Measurements from ENCODE around the gene CLEC16A. TPM values are rescaled to one million over a fixed set of nuclear protein-coding genes. Genes with fewer than 3 reads are reported as not detected.

Gene CLEC16A
- total and polyA plus RNA-seq, 2 experiments from 2014 or later: 9.9 to 24.1 TPM

DNA sequence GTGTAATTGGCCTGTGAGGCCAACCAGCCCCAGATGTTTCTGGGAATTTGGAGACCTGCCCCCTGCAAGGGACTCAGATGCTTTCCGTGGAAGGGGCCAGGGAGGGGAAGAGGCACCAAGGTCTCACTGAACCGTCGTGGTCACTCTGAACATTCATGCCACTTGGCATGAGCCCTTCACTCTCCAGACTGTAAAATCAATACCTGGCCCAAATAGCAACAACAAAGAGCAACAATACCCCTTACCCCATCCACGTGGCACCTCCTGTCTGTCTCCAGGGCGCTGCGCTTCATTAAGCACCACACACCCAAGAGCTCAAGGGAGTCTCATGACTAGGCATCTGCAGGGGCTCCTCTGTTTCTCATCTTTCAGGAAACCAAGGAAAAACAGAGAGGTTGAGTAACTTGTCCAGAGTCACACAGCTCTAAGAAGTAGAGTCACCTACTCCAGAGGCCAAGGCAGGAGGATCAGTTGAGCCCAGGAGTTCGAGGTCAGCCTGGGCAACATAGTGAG is 258.8 kb downstream of the CLEC16A start:
- Histone ChIP-seq H3K4me1 (ENCODE audit: insufficient read depth) (peaks cover 26% of the 10 kb centered on the region), H3F3A (replicated peaks; ENCODE audit: low read depth) (no peaks in the 10 kb centered on the region), H2AFZ (no peak overlapping the region), H4K20me1 (replicated peaks; ENCODE audit: insufficient read depth) (no peaks in the 10 kb centered on the region), H3K9me2 (ENCODE audit: insufficient read depth) (no peaks in the 10 kb centered on the region), H3K27ac (ENCODE audit: low read depth) (no peak overlapping the region), H3K4me2 (peak overlapping the region; percentile 71; the same call in 1 of the 2 replicates), H3K4me3 (no peak overlapping the region), H3K27me3 (ENCODE audit: insufficient read depth) (no peaks in the 10 kb centered on the region), H3K36me3 (ENCODE audit: insufficient read depth) (no peaks in the 10 kb centered on the region), H3K79me2 (replicated peaks; ENCODE audit: insufficient read depth) (no peaks in the 10 kb centered on the region)
- Mint-ChIP-seq H3K27me3 (ENCODE audit: insufficient read depth, low read depth, poor library complexity) (peaks cover 11% of the 10 kb centered on the region), H3K27ac (peak overlapping the region; percentile 85), H3K9me3 (peaks cover 9% of the 10 kb centered on the region), H3K36me3 (ENCODE audit: low read depth) (no peaks in the 10 kb centered on the region), H3K4me1 (peaks cover 41% of the 10 kb centered on the region), H3K4me3 (no peak overlapping the region)
- TF ChIP-seq ZNF114 (CRISPR knock-in tag; IDR thresholded peaks at IDR 0.05): no peak
- TF ChIP-seq CREB1 (CRISPR knock-in tag; IDR thresholded peaks at IDR 0.05; ENCODE audit: low read depth): no peak
- no peak for TF ChIP-seq EZH2 (IDR thresholded peaks at IDR 0.05; ENCODE audit: low read depth, unreplicated experiment)
- TF ChIP-seq ZNF331 (CRISPR knock-in tag; IDR thresholded peaks at IDR 0.05; ENCODE audit: low read depth): no peak
- no peak for TF ChIP-seq NANOG (IDR thresholded peaks at IDR 0.05; ENCODE audit: borderline replicate concordance)
- TF ChIP-seq POLR2AphosphoS5 (IDR thresholded peaks at IDR 0.05; ENCODE audit: low read depth): no peak
- TF ChIP-seq, protein P1, sequence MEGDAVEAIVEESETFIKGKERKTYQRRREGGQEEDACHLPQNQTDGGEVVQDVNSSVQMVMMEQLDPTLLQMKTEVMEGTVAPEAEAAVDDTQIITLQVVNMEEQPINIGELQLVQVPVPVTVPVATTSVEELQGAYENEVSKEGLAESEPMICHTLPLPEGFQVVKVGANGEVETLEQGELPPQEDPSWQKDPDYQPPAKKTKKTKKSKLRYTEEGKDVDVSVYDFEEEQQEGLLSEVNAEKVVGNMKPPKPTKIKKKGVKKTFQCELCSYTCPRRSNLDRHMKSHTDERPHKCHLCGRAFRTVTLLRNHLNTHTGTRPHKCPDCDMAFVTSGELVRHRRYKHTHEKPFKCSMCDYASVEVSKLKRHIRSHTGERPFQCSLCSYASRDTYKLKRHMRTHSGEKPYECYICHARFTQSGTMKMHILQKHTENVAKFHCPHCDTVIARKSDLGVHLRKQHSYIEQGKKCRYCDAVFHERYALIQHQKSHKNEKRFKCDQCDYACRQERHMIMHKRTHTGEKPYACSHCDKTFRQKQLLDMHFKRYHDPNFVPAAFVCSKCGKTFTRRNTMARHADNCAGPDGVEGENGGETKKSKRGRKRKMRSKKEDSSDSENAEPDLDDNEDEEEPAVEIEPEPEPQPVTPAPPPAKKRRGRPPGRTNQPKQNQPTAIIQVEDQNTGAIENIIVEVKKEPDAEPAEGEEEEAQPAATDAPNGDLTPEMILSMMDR (conservative IDR thresholded peaks at IDR 0.05; ENCODE audit: low read depth in 2 of 2): no peak
- no peak for TF ChIP-seq STAT1 (IDR thresholded peaks at IDR 0.05; ENCODE audit: unreplicated experiment)
- TF ChIP-seq, protein P2, sequence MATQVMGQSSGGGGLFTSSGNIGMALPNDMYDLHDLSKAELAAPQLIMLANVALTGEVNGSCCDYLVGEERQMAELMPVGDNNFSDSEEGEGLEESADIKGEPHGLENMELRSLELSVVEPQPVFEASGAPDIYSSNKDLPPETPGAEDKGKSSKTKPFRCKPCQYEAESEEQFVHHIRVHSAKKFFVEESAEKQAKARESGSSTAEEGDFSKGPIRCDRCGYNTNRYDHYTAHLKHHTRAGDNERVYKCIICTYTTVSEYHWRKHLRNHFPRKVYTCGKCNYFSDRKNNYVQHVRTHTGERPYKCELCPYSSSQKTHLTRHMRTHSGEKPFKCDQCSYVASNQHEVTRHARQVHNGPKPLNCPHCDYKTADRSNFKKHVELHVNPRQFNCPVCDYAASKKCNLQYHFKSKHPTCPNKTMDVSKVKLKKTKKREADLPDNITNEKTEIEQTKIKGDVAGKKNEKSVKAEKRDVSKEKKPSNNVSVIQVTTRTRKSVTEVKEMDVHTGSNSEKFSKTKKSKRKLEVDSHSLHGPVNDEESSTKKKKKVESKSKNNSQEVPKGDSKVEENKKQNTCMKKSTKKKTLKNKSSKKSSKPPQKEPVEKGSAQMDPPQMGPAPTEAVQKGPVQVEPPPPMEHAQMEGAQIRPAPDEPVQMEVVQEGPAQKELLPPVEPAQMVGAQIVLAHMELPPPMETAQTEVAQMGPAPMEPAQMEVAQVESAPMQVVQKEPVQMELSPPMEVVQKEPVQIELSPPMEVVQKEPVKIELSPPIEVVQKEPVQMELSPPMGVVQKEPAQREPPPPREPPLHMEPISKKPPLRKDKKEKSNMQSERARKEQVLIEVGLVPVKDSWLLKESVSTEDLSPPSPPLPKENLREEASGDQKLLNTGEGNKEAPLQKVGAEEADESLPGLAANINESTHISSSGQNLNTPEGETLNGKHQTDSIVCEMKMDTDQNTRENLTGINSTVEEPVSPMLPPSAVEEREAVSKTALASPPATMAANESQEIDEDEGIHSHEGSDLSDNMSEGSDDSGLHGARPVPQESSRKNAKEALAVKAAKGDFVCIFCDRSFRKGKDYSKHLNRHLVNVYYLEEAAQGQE (IDR thresholded peaks at IDR 0.05; ENCODE audit: unreplicated experiment): no peak
- no peak for TF ChIP-seq JUNB (IDR thresholded peaks at IDR 0.05; ENCODE audit: unreplicated experiment)
- TF ChIP-seq, protein P3, sequence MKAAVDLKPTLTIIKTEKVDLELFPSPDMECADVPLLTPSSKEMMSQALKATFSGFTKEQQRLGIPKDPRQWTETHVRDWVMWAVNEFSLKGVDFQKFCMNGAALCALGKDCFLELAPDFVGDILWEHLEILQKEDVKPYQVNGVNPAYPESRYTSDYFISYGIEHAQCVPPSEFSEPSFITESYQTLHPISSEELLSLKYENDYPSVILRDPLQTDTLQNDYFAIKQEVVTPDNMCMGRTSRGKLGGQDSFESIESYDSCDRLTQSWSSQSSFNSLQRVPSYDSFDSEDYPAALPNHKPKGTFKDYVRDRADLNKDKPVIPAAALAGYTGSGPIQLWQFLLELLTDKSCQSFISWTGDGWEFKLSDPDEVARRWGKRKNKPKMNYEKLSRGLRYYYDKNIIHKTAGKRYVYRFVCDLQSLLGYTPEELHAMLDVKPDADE (IDR thresholded peaks at IDR 0.05): no peak
- TF ChIP-seq EZH2phosphoT487 (IDR thresholded peaks at IDR 0.05; ENCODE audit: unreplicated experiment): no peak
- TF ChIP-seq, protein P4, sequence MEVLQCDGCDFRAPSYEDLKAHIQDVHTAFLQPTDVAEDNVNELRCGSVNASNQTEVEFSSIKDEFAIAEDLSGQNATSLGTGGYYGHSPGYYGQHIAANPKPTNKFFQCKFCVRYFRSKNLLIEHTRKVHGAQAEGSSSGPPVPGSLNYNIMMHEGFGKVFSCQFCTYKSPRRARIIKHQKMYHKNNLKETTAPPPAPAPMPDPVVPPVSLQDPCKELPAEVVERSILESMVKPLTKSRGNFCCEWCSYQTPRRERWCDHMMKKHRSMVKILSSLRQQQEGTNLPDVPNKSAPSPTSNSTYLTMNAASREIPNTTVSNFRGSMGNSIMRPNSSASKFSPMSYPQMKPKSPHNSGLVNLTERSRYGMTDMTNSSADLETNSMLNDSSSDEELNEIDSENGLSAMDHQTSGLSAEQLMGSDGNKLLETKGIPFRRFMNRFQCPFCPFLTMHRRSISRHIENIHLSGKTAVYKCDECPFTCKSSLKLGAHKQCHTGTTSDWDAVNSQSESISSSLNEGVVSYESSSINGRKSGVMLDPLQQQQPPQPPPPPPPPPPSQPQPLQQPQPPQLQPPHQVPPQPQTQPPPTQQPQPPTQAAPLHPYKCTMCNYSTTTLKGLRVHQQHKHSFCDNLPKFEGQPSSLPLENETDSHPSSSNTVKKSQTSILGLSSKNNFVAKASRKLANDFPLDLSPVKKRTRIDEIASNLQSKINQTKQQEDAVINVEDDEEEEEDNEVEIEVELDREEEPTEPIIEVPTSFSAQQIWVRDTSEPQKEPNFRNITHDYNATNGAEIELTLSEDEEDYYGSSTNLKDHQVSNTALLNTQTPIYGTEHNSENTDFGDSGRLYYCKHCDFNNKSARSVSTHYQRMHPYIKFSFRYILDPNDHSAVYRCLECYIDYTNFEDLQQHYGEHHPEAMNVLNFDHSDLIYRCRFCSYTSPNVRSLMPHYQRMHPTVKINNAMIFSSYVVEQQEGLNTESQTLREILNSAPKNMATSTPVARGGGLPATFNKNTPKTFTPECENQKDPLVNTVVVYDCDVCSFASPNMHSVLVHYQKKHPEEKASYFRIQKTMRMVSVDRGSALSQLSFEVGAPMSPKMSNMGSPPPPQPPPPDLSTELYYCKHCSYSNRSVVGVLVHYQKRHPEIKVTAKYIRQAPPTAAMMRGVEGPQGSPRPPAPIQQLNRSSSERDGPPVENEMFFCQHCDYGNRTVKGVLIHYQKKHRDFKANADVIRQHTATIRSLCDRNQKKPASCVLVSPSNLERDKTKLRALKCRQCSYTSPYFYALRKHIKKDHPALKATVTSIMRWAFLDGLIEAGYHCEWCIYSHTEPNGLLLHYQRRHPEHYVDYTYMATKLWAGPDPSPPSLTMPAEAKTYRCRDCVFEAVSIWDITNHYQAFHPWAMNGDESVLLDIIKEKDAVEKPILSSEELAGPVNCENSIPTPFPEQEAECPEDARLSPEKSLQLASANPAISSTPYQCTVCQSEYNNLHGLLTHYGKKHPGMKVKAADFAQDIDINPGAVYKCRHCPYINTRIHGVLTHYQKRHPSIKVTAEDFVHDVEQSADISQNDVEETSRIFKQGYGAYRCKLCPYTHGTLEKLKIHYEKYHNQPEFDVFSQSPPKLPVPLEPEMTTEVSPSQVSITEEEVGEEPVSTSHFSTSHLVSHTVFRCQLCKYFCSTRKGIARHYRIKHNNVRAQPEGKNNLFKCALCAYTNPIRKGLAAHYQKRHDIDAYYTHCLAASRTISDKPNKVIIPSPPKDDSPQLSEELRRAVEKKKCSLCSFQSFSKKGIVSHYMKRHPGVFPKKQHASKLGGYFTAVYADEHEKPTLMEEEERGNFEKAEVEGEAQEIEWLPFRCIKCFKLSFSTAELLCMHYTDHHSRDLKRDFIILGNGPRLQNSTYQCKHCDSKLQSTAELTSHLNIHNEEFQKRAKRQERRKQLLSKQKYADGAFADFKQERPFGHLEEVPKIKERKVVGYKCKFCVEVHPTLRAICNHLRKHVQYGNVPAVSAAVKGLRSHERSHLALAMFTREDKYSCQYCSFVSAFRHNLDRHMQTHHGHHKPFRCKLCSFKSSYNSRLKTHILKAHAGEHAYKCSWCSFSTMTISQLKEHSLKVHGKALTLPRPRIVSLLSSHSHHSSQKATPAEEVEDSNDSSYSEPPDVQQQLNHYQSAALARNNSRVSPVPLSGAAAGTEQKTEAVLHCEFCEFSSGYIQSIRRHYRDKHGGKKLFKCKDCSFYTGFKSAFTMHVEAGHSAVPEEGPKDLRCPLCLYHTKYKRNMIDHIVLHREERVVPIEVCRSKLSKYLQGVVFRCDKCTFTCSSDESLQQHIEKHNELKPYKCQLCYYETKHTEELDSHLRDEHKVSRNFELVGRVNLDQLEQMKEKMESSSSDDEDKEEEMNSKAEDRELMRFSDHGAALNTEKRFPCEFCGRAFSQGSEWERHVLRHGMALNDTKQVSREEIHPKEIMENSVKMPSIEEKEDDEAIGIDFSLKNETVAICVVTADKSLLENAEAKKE (CRISPR knock-in tag; IDR thresholded peaks at IDR 0.05): no peak
- ATAC-seq: no peak
- no peak for DNase-seq (ENCODE audit: low spot score)

Data from GM23338 (cell line).